ENCODE measurements around the gene PTER.

PTER gene

GRCh38 chr10:16449454-16449853 lies 12.6 kb downstream of the PTER start:
- Histone ChIP-seq H3K27ac (no peak overlapping the region), H3K9me3 (no peaks in the 10 kb centered on the region), H3K4me1 (no peaks in the 10 kb centered on the region), H3K36me3 (peaks cover 0 to 5% (median 0%) of the 10 kb centered on the region in 3 donors), H3K4me3 (no peak overlapping the region), H3K27me3 (no peaks in the 10 kb centered on the region)
- intact Hi-C loops (cut with DNase I; ENCODE audit: low total_unique reads), result no loop called here
- TF ChIP-seq, protein P1, sequence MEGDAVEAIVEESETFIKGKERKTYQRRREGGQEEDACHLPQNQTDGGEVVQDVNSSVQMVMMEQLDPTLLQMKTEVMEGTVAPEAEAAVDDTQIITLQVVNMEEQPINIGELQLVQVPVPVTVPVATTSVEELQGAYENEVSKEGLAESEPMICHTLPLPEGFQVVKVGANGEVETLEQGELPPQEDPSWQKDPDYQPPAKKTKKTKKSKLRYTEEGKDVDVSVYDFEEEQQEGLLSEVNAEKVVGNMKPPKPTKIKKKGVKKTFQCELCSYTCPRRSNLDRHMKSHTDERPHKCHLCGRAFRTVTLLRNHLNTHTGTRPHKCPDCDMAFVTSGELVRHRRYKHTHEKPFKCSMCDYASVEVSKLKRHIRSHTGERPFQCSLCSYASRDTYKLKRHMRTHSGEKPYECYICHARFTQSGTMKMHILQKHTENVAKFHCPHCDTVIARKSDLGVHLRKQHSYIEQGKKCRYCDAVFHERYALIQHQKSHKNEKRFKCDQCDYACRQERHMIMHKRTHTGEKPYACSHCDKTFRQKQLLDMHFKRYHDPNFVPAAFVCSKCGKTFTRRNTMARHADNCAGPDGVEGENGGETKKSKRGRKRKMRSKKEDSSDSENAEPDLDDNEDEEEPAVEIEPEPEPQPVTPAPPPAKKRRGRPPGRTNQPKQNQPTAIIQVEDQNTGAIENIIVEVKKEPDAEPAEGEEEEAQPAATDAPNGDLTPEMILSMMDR (IDR thresholded peaks at IDR 0.05), result no peak
- no peak for DNase-seq

- intact Hi-C loops (cut with DNase I; ENCODE audit: low total_unique reads), result no loop called here
- TF ChIP-seq, protein P1 (IDR thresholded peaks at IDR 0.05), result no peak
Observed at GRCh38 chr10:16458166-16458955, 21.6 kb downstream of the PTER start.

GRCh38 chr10:16459423-16459939 lies 22.7 kb downstream of the PTER start:
- no peaks in the 10 kb centered on the region for H3K27me3 ChIP-seq
- DNase-seq, result no peak
- H3K36me3 ChIP-seq, result no peaks in the 10 kb centered on the region
- H3K9me3 ChIP-seq, result no peaks in the 10 kb centered on the region
- TF ChIP-seq, protein P1 (IDR thresholded peaks at IDR 0.05), result no peak
- no peaks in the 10 kb centered on the region for H3K4me1 ChIP-seq
- H3K27ac ChIP-seq, result no peak overlapping the region
- no peak overlapping the region for H3K4me3 ChIP-seq
- intact Hi-C loops (cut with DNase I; ENCODE audit: low total_unique reads), result no loop called here

More at GRCh38 chr10:16458166-16458955, 21.6 kb downstream of the PTER start:
- DNase-seq, result no peak
- no peaks in the 10 kb centered on the region for H3K36me3 ChIP-seq
- H3K4me1 ChIP-seq, result no peaks in the 10 kb centered on the region
- no peak overlapping the region for H3K4me3 ChIP-seq
- H3K27ac ChIP-seq, result no peak overlapping the region
- H3K27me3 ChIP-seq, result no peaks in the 10 kb centered on the region
- H3K9me3 ChIP-seq, result no peaks in the 10 kb centered on the region

DNA sequence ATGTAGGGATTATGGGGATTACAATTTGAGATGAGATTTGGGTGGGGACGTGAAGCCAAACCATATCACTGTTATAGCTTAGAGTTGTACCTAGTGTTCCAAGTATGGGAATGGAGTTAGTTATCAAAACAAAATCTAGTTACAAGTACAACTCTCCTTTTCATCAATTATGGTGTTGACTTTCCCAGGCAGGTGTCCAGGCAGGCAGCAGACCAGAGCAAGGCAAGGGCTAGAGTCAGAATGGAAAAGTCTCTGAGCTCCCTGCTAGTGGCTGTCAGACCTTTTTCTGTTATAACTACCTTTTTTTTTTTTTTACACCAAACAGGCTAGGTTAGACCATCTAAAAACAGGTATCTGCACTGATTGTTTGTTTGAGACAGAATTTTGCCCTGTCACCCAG lies 29.2 kb downstream of the PTER start:
- H3K27ac ChIP-seq, result no peak overlapping the region
- no peak for DNase-seq
- intact Hi-C loops (cut with DNase I; ENCODE audit: low total_unique reads), result no loop called here
- H3K36me3 ChIP-seq, result no peaks in the 10 kb centered on the region
- no peaks in the 10 kb centered on the region for H3K9me3 ChIP-seq
- no peaks in the 10 kb centered on the region for H3K4me1 ChIP-seq
- H3K27me3 ChIP-seq, result no peaks in the 10 kb centered on the region
- TF ChIP-seq, protein P1 (IDR thresholded peaks at IDR 0.05), result no peak
- H3K4me3 ChIP-seq, result no peak overlapping the region

DNA sequence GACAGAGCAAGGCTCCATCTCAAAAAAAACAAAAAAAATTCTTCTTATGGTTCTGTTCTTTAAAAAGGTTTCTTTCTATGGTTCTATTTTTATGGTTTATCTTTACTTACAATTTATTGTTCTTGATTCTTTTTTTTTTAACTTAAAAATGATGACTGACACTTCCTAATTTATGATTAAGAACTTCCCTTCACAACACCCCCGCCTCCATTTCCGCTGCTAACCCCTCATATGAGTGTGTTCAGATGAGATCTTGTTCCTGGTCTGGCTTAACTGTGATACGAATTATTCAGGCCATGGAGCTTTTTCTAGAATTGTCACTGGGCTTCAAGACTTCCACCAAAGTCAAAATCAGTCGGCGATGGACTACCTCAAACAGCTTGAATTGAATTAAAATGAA lies 33.9 kb downstream of the PTER start:
- Histone ChIP-seq H3K4me3 (no peak overlapping the region), H3K36me3 (no peaks in the 10 kb centered on the region), H3K9me3 (no peaks in the 10 kb centered on the region), H3K4me1 (no peaks in the 10 kb centered on the region), H3K27me3 (no peaks in the 10 kb centered on the region), H3K27ac (no peak overlapping the region)
- intact Hi-C loops (cut with DNase I; ENCODE audit: low total_unique reads), result no loop called here
- TF ChIP-seq, protein P1 (IDR thresholded peaks at IDR 0.05), result no peak
- DNase-seq, result peak in 1 of 2 donors; percentile 28
